ENCODE measurements around the gene ARL8A.

The ARL8A gene

GRCh38 chr1:202123336-202123813 is 21.2 kb downstream of the ARL8A start:
- no peak for DNase-seq (ENCODE audit: low read depth in 2 of 2)
- no peak for TF ChIP-seq CTCF (IDR thresholded peaks at IDR 0.05; ENCODE audit: low read depth, low read length)
- H3K4me3 ChIP-seq (replicated peaks in 1 of 2; ENCODE audit: low read depth in 2 of 2, low read length in 2 of 2), result no peak overlapping the region

- DNase-seq (ENCODE audit: low read depth in 2 of 2), result peak; percentile 64 to 69
- TF ChIP-seq CTCF (IDR thresholded peaks at IDR 0.05; ENCODE audit: low read depth, low read length), result peak; percentile 69
- no peak within 1 kb of the TSS for H3K4me3 ChIP-seq (replicated peaks in 1 of 2; ENCODE audit: low read depth in 2 of 2, low read length in 2 of 2)
Observed at GRCh38 chr1:202122639-202123335, 21.8 kb downstream of the ARL8A start, which contains the start of gene GPR37L1. GPR37L1 (plus strand) TSS chr1:202122917; CDS start chr1:202122964, 47 bp downstream.

- no peak overlapping the region for H3K4me3 ChIP-seq (replicated peaks in 1 of 2; ENCODE audit: low read depth in 2 of 2, low read length in 2 of 2)
- TF ChIP-seq CTCF (IDR thresholded peaks at IDR 0.05; ENCODE audit: low read depth, low read length), result no peak
- DNase-seq (ENCODE audit: low read depth in 2 of 2), result no peak
Observed at GRCh38 chr1:202121006-202121405, 23.5 kb downstream of the ARL8A start.

GRCh38 chr1:202117898-202118371 is 26.6 kb downstream of the ARL8A start:
- TF ChIP-seq CTCF (IDR thresholded peaks at IDR 0.05; ENCODE audit: low read depth, low read length), result no peak
- H3K4me3 ChIP-seq (replicated peaks in 1 of 2; ENCODE audit: low read depth in 2 of 2, low read length in 2 of 2), result no peak overlapping the region
- no peak for DNase-seq (ENCODE audit: low read depth in 2 of 2)

GRCh38 chr1:202116287-202116686 is 28.2 kb downstream of the ARL8A start:
- DNase-seq (ENCODE audit: low read depth in 2 of 2), result no peak
- no peak overlapping the region for H3K4me3 ChIP-seq (replicated peaks in 1 of 2; ENCODE audit: low read depth in 2 of 2, low read length in 2 of 2)

GRCh38 chr1:202113690-202114300 is 30.7 kb downstream of the ARL8A start:
- no peak for DNase-seq (ENCODE audit: low read depth in 2 of 2)
- no peak for TF ChIP-seq CTCF (IDR thresholded peaks at IDR 0.05; ENCODE audit: low read depth, low read length)
- no peak overlapping the region for H3K4me3 ChIP-seq (replicated peaks in 1 of 2; ENCODE audit: low read depth in 2 of 2, low read length in 2 of 2)

More at GRCh38 chr1:202116287-202116686, 28.2 kb downstream of the ARL8A start:
- no peak for TF ChIP-seq CTCF (IDR thresholded peaks at IDR 0.05; ENCODE audit: low read depth, low read length)

Measured in cardiac fibroblast (primary cell).